Right ventricle myocardium superior (tissue), 1 donor: ENCODE results near the gene KMT5C. TPM values are rescaled to one million over a fixed set of nuclear protein-coding genes. Genes with fewer than 3 reads are reported as not detected.
A peak's percentile ranks its signal among the peaks of the same experiment; 100 is the strongest.

Experiments
- ATAC-seq: fragments of 200-7000 bp; cut with Tn5 transposase; one replicate; pipeline ENCODE4 v1.9.1; 2020; ENCODE audit warnings: mild to moderate bottlenecking; ENCODE audit not compliant: poor library complexity
- DNase-seq: peaks from one replicate; pipeline ENCODE4 v3.0.0-alpha.2; 2020
- intact Hi-C: fragments of 100-400 bp; cut with DNase I; formaldehyde crosslinking; loops from one replicate; pipeline ENCODE4 v1.11.2; 2022
- total RNA-seq: library from RNA; stranded (reverse); fragmentation: NEBNext Ultra II Directional; extraction: Animal tissue kit (Norgen Biotek cat#: 25700); gene quantifications from one replicate; pipeline ENCODE4 v1.2.1, GENCODE V29; 2021
- donor health status: DM: no; HTN: yes; CAD: no; lungs with severe emphysema.

KMT5C gene
- total RNA-seq, 1 donor from 2014 or later: 6.6 TPM

DNA sequence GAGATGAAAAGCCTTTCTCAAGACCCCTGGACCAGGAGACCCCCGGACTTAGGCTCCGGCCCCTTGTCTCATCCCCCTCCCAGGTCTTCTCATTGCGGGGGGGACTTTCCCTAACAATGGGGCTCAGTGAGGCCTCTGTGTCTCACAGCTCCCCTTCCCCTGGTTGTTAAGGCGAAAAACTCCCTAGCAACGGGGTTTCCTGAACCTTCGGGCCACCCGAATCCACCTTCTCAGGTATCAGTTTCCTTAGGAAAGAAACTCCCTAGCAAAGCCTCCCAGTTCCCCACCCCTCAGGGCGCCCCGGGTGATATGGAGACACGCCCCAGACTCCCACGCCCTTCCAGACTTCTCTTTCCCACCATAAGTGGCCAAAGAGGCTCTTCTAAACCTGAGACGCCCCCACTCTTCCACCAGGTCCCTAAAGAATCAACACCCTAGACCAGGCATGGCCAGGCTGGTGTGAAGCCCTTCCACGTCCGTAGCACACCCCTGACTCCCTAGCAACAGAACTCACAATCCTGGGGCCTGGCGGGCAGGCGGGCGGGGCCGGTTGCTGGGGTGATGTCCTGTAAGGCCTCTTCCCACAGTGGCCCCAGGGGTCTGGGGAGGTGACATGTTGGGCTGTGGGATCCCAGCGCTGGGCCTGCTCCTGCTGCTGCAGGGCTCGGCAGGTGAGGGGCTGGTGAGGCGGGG lies 36.7 kb downstream of the KMT5C start, which contains the start of gene TMEM190:
TMEM190 (plus strand) TSS at position 586 of the 693 bp plus-strand sequence; CDS start at position 614, 28 bp downstream.
- ATAC-seq (no peak), DNase-seq (no peak)
- intact Hi-C loops: no loop called here

DNA sequence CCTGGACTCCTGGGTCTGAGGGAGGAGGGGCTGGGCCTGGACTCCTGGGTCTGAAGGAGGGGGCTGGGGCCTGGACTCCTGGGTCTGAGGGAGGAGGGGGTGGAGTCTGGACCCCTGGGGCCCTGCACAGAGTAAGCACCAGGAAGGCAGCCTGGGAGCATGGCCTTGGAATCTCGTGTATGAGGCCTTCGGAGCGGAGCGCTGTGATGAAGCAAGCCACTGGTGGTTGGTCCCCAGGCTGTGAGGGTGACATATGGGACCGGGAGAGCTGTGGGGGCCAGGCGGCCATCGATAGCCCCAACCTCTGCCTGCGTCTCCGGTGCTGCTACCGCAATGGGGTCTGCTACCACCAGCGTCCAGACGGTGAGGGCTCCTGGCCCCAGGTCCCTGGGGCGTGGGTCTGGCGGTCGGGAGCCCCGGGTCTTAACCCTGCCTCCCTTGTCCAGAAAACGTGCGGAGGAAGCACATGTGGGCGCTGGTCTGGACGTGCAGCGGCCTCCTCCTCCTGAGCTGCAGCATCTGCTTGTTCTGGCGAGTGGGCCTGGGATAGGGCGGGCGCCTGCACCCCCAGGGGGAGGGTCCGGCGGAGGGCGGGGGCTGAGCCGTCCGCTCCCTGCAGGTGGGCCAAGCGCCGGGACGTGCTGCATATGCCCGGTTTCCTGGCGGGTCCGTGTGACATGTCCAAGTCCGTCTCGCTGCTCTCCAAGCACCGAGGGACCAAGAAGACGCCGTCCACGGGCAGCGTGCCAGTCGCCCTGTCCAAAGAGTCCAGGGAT lies 37.9 kb downstream of the KMT5C start:
- intact Hi-C loops: no loop called here
- ATAC-seq (no peak), DNase-seq (no peak)

GRCh38 chr19:55379174-55379573 lies 39.5 kb downstream of the KMT5C start:
- DNase-seq (no peak), ATAC-seq (no peak)
- intact Hi-C loops: no loop called here

- ATAC-seq (no peak), DNase-seq (no peak)
- intact Hi-C loops: loop anchor here (5.0 kb wide), 1 partner anchor 80 kb away; no protein-coding TSS in a partner anchor
Observed at GRCh38 chr19:55382013-55382412, 42.3 kb downstream of the KMT5C start.

DNA sequence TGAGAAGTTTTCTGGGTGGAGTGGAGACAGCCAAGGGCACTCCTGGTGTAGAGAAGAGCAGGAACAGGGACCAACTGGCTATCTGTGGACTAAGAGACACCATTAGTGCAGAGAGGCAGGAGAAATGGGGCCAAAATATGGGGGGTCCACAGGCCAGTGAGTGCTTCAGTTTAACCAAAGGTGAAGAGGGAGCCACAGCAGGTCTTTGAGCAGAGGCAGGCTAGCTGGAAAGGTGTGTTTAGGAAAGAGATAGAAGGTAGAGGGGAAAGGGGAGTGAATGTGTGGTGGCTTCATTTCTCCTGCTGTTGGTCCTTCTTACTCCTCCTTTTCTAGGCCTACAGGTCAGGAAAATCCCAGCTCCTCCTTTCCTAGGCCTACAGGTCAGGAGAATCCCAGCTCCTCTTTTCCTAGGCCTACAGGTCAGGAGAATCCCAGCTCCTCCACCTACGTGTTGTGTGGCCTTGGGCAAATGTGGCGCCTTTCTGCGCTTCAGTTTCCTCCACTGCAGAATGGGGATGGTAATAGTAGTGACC lies 42.9 kb downstream of the KMT5C start:
- no peak for DNase-seq

GRCh38 chr19:55383279-55384130 lies 43.8 kb downstream of the KMT5C start:
- intact Hi-C loops: loop anchor here (2.0 to 5.0 kb wide), 2 partner anchors 45 to 81 kb away; partner anchors contain the start of gene KMT5C
- DNase-seq: peak; percentile 76
- ATAC-seq: no peak

More for the DNA sequence above, 42.9 kb downstream of the KMT5C start:
- intact Hi-C loops: loop anchor here (5.0 kb wide), 1 partner anchor 80 kb away; no protein-coding TSS in a partner anchor
- no peak for ATAC-seq

DNA sequence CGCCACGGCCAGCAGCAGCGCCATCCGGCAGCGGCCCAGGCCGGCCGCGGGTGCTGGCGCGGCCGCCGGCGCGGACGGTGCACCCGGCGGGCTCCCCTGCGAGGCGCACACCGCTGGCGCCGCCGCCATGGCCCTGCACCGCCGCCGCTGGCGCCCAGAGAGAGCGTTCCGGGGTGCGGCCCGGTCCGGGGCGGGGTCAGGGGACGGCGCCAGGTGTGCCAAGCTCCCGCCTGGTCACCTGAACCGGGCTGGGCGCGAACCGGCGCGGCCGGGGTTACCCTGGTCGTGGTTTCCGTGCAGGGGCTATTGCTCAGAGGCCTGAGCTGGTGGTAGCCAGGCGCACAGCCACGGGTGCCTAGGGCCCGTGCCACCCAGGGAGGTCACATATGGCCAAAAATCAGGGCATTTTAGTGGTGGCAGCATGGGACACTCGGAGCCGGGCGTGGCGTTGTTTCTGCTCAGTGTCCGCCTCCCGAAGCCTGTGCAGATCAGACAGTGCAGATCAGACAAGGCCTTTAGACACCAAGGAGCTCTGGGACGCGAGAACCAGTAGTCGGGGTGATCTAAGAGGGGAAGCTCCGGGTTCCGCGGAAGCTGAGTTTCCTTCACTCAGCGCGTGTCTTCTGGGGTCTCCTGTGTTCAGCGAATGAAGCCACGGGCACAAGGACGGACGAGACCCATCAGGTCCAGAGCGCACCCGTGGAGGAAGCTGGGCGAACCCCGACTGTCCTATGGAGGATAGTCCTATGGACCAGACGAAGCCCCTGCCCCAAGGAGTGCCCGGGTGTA lies 44.6 kb downstream of the KMT5C start, which contains the start of gene TMEM238:
TMEM238 (minus strand) TSS at position 162 of the 789 bp plus-strand sequence; CDS start at position 129, 33 bp downstream.
- ATAC-seq (no peak), DNase-seq (peak; percentile 52)
- intact Hi-C loops: loop anchor here (2.0 to 5.0 kb wide), 2 partner anchors 46 to 82 kb away; partner anchors contain the start of gene KMT5C

GRCh38 chr19:55384920-55385723 lies 45.4 kb downstream of the KMT5C start:
- peak; percentile 93 for ATAC-seq
- peak; percentile 99 for DNase-seq
- intact Hi-C loops: loop anchor here (2.0 to 5.0 kb wide), 2 partner anchors 46 to 83 kb away; partner anchors contain the start of gene KMT5C

DNA sequence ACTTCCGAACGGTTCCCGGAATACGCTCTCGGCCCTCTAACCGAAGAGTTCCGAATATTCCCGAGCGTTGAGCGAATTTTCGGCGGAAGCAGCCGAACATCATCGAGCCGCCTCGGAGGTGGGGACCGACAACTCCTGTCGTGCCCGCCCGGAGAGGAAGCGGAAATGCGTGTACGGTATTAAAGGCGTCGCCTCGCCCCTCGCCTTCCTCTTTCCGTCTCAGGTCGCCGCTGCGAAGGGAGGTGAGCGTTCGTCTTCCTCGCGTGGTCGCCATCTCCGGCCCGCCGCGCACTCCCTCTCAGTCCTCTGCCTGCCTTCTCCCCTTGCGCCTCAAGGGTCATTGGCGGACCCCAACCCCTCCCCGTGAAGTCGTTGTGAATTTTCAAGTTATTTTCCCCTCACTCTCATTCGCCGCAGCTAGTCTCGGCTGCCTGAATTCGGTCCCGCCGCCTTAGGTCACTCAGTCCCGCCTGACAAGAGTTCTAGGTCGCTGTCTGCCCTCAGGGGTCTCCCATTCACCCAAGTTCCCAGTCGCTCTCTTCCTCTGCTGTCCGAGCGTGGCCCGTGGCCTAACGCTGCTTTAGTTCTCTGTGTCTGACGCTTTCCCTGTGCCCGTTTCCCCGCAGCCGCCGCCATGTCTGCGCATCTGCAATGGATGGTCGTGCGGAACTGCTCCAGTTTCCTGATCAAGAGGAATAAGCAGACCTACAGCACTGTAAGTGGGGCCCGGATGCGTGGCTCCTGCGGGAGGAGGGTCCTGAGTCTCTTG lies 46.2 kb downstream of the KMT5C start, which contains the start of gene RPL28:
RPL28 (plus strand) TSS at position 209 of the 769 bp plus-strand sequence; CDS start at position 635, 426 bp downstream.
- peak; percentile 93 for ATAC-seq
- intact Hi-C loops: loop anchor here (2.0 kb wide), 1 partner anchor 47 kb away; the partner anchor contains the start of gene KMT5C
- peak; percentile 98 for DNase-seq

DNA sequence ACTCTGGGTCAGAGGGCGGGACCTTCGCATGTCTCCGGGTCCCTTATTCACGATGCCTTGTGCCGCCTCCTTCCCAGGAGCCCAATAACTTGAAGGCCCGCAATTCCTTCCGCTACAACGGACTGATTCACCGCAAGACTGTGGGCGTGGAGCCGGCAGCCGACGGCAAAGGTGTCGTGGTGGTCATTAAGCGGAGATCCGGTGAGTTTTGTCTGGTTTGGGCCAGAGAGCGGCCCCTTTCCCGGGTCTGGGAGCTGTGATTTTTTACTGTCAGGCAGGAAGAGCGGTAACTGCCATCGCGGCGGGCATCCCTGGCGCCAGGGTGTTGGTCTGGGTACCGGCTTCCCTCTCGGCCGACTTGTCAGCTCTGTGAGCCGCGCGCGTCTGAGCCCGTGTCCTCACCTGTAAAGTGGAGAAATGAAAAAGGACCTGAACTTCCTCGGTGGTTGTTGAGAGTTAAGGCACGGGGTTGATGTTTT lies 46.9 kb downstream of the KMT5C start:
- DNase-seq: no peak
- no peak for ATAC-seq
- intact Hi-C loops: no loop called here

- intact Hi-C loops: no loop called here
- DNase-seq (no peak), ATAC-seq (no peak)
Observed at GRCh38 chr19:55387736-55388497, 48.2 kb downstream of the KMT5C start.

DNA sequence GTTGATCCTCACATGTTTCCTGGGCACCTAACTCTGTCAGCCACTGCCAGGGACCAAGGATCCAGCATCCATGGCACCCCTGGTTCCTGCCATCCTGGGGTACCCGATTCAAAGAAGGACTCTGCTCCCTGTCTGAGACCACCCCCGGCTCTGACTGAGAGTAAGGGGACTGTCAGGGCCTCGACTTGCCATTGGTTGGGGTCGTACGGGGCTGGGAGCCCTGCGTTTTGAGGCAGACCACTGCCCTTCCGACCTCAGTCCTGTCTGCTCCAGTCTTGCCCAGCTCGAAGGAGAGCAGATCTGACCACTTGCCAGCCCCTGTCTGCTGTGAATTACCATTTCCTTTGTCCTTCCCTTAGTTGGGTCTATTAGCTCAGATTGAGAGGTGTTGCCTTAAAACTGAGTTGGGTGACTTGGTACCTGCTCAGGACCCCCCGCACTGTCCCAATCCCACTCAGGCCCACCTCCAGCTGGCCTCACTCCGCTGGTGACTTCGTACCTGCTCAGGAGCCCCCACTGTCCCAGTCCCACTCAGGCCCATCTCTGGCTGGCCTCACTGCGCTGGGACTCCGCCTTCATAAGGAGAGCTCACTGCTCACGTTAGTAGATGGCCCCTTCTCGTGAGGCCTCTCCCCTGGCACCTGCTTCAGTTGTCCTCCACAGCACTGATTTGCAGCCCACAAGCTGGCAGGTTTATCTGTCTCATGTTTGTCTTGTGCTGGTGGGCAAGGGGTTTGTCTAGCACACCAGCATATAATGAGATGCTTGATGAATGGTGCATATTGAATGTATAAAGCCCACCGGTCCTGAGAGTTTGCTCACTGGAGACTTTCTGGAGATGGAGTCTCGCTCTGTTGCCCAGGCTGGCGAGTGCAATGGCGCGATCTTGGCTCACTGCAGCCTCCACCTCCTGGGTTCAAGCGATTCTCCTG lies 50.0 kb downstream of the KMT5C start:
- intact Hi-C loops: no loop called here
- DNase-seq: no peak
- no peak for ATAC-seq

DNA sequence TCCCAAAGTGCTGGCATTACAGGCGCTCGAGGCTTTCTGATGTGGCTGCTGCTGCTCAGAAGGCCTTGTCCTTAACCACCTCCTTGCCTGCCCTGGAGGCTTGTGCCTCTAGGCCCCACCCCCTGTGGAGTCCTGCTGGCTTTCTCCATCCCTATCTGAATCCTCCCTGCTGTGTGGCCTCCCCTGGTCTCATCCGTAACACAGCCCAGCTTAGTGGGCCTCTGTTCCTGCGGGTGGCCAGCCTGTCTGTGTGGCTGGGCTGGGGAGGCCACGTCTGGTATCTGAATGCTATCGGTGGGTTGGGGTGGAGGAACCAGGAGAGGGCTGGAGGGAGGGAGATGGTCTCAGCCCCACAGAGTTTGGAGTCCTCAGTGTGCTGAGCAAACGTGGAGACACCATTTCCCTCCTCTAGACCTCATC lies 50.8 kb downstream of the KMT5C start:
- ATAC-seq (no peak), DNase-seq (no peak)
- intact Hi-C loops: no loop called here

DNA sequence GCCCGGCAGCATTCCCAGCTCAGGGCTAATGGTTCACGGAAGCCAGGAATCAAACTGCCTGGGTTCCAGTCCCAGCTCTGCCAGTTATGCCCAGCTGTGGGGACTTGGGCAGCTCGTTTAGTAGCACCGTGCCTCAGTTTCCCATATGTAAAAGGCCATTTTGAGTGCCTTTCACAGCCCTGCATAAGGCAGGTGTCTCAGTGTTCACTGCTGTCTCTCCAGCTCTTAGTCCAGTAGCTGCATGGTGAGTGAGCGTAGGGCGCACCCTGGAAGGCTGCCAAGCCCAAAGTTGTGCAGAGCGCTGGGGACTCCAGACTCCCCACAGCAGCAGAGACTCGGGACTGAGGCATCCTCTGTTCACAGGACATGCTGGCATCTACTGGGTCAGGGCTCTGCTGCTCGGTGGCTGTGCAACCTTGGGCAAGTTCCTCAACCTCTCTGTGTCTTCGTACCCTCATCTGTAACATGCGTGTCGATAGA lies 51.6 kb downstream of the KMT5C start:
- ATAC-seq: no peak
- intact Hi-C loops: no loop called here
- no peak for DNase-seq
